ENCODE data around the gene CMKLR1.
A peak's percentile ranks its signal among the peaks of the same experiment; 100 is the strongest.

CMKLR1 gene

GRCh38 chr12:108363565-108363964 is 24.5 kb upstream of the CMKLR1 start:
- H3K4me3 ChIP-seq (ENCODE audit: low read depth, low read length), result no peak overlapping the region
- no peak for TF ChIP-seq CTCF (IDR thresholded peaks at IDR 0.05; ENCODE audit: low read depth, low read length, missing control alignments)
- no peak for DNase-seq (ENCODE audit: low read depth)

DNA sequence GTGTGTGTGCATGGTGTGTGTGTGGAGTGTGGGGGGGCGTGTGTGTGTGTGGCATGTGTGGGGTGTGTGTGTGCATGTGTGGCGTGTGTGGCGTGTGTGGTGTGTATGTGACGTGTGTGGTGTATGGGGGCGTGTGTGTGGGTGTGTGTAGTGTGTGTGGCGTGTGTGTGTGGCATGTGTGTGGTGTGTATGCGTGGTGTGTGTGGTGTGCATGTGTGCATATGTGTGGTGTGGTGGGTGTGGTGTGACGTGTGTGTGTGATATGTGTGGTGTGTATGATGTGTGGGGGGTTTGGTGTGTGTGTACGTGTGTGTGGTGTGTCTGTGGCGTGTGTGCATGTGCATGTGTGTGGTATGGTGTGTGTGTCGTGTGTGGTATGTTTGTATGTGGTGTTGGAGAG is 24.1 kb upstream of the CMKLR1 start:
- no peak for TF ChIP-seq CTCF (IDR thresholded peaks at IDR 0.05; ENCODE audit: low read depth, low read length, missing control alignments)
- DNase-seq (ENCODE audit: low read depth), result no peak
- H3K4me3 ChIP-seq (ENCODE audit: low read depth, low read length), result no peak overlapping the region

GRCh38 chr12:108361606-108362005 is 22.5 kb upstream of the CMKLR1 start:
- no peak overlapping the region for H3K4me3 ChIP-seq (ENCODE audit: low read depth, low read length)
- no peak for TF ChIP-seq CTCF (IDR thresholded peaks at IDR 0.05; ENCODE audit: low read depth, low read length, missing control alignments)
- DNase-seq (ENCODE audit: low read depth), result no peak

DNA sequence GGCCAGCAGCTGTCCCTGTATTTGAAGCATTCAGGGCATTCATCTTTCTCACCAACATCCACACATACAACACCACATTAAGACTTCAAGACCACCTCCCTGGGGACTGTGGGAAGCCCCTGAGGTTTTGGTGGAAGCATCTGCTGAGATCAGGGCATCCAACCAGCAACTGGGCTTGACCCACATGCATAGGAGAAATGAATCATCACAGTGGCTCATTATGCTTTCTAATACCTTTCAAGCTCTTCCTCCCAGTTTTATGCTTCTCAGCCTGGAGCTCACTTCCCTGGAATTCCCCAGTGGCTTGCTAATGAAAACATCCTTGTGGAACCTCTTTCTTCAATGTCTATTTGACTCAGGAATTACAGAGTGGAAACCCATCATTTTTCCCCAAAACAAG is 21.4 kb upstream of the CMKLR1 start:
- DNase-seq (ENCODE audit: low read depth), result peak; percentile 15
- no peak overlapping the region for H3K4me3 ChIP-seq (ENCODE audit: low read depth, low read length)
- TF ChIP-seq CTCF (IDR thresholded peaks at IDR 0.05; ENCODE audit: low read depth, low read length, missing control alignments), result no peak

DNA sequence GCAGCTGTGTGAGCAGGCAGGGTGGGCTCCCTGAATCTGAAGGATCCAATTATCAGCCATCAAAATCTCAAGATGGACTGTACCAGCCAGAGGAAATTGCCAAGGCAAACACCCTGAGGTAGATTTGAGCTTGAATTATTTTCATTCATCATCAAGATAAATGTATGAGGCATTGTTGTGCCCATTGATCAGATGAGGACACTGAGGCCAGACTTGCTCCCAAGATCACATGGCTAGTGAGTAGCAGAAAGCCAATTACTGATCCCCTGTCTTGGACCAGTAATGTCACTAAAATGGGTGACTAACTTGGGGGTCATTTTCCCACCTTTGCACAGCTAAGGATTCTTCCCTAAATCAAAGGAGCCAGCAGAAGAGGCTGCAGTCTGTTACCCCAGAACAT is 20.9 kb upstream of the CMKLR1 start:
- no peak for TF ChIP-seq CTCF (IDR thresholded peaks at IDR 0.05; ENCODE audit: low read depth, low read length, missing control alignments)
- H3K4me3 ChIP-seq (ENCODE audit: low read depth, low read length), result no peak overlapping the region
- no peak for DNase-seq (ENCODE audit: low read depth)

- no peak for DNase-seq (ENCODE audit: low read depth)
- no peak overlapping the region for H3K4me3 ChIP-seq (ENCODE audit: low read depth, low read length)
- TF ChIP-seq CTCF (IDR thresholded peaks at IDR 0.05; ENCODE audit: low read depth, low read length, missing control alignments), result no peak
Measured at GRCh38 chr12:108358580-108358965, 19.5 kb upstream of the CMKLR1 start.

DNA sequence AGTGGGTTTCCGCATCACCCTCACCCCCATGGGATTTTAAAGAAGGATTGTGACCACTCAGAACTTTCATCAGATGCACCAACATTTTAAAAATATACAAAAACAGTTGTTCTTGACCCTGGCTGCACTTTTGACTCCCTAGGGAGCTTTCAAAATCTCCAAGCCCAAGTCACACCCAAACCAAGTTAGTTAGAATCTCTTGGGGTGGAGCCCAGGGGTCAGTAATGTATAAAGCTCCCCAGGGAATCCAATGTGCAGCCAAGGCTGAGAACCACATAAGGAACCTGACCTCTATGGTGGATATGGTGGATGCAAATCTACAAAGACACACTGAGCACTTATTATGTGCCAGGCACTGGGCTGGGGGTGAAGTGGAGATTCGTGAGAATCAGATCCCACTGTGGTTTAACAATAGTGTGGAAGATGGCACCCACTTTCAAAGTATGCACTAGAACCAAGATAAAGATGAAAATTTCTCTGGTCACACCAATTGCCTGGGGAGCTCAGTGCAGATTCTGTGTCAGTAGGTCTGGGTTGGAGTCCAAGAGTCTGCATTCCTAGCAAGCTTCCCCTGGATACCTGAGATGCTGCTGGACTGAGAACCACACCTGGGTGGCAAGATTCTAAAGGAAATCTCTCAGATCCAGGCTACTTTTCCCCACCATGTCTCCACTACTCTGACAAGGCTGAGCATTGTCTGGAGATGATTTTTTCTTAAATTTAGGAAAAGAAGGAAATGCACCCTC is 18.9 kb upstream of the CMKLR1 start:
- no peak overlapping the region for H3K4me3 ChIP-seq (ENCODE audit: low read depth, low read length)
- TF ChIP-seq CTCF (IDR thresholded peaks at IDR 0.05; ENCODE audit: low read depth, low read length, missing control alignments), result no peak
- no peak for DNase-seq (ENCODE audit: low read depth)

All from GM12864 (cell line).